GM19025 (cell line): ENCODE results near the gene GPR34.
"Not testable (repeated sequence)": the region's sequence is repeated elsewhere in the genome, so short reads cannot be mapped to it uniquely, and the experiment has no call there.

Experiments
- ATAC-seq: cut with Tn5 transposase; IDR thresholded peaks from one replicate; pipeline ENCODE4 v1.9.1; 2021; ENCODE audit warnings: mild to moderate bottlenecking, low read depth, moderate library complexity; ENCODE audit not compliant: unreplicated experiment

The GPR34 gene, protein sequence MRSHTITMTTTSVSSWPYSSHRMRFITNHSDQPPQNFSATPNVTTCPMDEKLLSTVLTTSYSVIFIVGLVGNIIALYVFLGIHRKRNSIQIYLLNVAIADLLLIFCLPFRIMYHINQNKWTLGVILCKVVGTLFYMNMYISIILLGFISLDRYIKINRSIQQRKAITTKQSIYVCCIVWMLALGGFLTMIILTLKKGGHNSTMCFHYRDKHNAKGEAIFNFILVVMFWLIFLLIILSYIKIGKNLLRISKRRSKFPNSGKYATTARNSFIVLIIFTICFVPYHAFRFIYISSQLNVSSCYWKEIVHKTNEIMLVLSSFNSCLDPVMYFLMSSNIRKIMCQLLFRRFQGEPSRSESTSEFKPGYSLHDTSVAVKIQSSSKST

DNA sequence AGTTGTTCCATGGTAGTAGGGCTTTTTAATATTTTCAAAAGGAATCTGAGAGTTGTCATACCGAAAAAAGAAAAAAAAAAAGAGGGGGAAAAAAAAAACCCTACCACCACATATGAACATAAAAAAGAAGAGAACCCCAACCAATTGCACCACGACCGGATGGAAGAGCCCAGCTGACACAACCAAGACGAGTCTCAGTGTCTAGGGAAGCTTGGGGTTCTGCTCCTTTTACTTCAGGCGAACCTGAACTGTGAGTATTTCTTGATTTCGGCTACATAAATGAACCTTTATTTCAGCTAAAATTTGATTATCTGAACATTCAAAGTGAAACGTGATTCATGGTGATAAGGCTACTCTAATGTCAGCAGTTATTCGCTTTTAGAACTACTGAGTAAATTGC lies at the start of gene GPR34:
Gene GPR34 (plus strand): TSS at position 139 of the 400 bp plus-strand sequence. CDS start 6,661 bp downstream, outside the sequence.
- no peak for ATAC-seq

DNA sequence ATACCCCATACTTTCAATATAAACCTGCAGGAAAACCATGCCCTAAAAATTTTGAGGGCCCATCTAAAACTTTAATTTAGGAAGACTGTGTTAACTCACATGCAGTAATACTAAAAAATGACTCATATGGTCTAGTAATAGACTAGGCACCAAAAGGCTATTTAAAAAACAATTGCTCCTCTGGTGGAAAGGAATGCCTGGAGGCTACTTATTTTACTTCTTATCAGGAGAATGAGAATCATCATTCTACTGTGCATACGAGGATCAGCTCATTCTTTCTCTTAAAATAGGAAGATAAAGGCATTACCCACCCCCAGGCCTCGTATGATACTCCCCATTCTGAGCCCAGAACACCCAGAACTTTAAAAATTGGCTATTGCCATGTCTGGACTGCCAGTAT lies 42.6 kb upstream of the GPR34 start:
- not testable (repeated sequence) for ATAC-seq

DNA sequence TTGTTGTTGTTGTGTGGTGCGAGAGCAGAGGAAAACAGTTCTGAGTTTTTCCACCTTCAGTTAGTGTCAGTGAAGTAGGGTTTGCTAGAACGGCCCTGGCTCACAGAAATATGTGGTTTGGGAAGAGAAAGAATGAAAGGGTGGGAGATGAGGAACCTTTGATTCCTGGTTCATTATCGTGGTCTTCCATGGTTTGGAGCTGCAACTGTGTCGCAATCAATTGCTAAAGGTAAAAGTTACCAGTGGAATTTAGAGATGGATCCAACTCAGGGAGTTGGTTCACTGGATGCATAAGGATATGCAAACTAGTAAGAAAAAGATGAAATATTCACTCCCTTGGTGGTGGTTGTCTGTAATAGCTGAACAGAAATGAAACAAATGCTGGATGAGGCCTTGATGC lies 35.6 kb upstream of the GPR34 start:
- ATAC-seq, result no peak

DNA sequence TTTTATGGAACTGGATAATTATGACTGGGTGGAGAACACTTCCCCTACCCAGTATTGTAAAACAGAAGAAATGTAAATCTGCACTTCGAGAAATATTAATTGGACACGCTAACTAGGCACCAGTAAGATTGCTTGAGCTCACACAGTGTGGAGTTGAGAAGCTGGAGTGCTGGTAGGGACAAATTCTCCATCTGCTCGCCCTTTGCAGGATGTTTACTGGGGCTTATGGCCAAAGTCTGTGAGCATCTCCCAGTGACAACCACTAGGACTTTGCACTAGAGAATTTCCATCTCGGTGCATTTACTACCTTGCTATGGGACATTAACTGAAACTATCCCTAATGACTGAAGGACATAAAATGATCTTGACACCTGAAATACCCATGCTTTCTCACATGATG lies 33.7 kb upstream of the GPR34 start:
- ATAC-seq, result no peak

DNA sequence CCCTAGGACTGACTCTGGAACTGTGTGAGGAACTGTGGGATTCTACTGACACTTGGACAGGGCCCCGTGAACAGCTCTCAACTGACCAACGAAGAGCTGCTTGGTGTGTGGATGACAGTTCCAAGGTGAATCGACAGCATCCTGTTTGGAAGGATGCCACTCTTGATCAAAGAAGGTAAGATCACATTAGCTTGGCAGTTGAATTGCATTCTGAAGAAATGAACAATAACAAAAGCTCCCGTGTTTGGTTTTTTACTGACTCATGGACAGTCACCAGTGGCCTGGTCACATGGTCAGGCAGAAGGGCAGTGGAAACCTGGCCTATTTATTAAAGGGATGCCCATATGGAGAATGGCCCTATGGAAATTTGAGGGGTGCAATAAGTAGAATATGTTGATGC lies 33.1 kb upstream of the GPR34 start:
- ATAC-seq, result no peak

DNA sequence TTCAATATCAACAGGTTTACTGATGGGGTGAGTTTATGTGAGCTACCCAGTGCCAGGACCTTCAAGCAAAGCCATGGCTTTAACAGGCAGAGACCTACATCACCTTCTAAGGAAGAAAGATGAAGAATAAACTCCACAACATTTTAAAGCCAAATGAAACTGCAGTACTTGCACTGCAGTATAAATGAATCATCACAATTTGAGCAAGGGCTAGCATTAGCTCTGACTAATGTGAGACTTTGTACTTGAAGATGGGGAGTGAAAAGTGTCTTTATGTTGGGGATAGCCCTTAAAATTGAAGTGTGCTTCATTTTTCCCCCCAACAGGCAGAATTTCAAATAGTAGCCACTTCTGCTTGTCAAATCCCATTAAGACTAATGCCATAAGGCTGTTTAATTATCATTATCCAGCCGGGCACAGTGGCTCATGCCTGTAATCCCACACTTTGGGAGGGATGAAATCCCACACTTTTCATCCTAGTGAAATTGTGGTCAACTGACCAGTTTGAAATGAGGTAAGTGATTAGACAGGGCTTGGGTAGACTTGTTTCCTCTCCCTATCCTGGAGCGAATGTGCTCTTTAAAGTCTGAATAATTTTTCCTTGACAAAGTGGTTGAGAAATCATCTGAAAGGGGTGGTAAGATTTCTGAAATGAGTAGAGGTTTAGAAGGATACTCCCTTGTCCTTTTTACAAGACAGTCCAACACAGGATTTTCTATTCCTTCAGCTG lies 27.2 kb upstream of the GPR34 start:
- no peak for ATAC-seq

DNA sequence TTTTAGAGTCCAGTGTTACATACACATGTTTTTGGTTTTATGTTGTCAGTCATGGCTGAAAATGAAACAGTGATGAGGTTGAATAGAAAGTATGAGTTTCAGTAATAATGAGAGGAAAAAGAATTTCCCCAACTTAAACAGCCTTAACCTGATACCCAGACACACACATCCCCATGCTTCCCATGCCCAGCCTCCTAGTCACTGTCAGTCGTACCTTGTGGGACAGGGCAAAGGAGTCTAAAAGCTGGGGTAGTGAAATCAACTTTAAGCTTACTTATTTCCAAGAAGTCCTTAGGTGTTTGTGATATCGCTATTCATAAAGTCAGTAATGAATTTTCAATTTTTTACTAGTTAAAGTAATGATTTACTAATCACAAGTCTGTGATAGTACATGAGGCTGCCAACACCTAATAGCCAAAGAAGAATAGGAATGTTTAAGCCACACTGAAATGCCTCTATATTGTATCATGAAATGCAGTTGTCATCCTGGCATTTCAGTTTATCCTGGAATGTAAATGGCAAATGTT lies 24.3 kb upstream of the GPR34 start:
- peak; percentile 88 for ATAC-seq

DNA sequence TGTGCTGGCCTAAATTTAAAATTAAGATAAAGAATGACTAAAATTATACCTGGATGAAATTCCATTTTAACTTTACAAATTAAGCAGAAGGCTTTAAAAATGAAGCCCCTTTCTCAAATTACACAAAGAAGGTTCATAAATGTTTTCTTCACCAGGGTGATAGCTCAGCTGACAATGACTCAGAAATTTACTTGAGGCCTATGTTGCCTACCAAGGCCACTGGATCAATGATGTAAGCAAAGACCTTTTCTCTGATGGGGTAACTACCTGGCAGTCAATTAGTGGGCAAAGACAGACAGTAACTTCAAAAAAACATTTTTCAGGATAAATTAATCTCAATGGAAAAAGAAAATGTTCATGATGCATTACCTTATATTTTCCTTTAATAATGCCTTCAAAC lies 23.9 kb upstream of the GPR34 start:
- no peak for ATAC-seq

DNA sequence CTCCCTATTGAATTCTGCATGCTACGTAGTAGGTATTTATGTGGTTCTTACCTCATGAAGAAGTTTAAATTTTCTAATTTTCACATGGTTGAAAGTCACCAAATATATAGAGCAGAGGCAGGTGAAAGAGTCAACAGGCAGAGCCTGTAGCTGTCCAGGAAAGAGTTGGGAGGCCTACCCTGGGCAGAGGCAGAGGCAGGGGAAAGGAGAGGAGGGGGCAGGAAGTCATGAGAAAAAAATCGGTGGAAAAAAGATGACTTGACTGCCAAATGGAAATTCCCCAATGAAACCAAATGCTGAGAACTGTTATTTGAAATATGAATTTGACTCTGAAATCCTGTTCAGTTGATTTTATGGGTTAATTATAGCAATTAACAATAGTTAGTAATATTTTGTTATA lies 23.1 kb upstream of the GPR34 start:
- ATAC-seq, result no peak

DNA sequence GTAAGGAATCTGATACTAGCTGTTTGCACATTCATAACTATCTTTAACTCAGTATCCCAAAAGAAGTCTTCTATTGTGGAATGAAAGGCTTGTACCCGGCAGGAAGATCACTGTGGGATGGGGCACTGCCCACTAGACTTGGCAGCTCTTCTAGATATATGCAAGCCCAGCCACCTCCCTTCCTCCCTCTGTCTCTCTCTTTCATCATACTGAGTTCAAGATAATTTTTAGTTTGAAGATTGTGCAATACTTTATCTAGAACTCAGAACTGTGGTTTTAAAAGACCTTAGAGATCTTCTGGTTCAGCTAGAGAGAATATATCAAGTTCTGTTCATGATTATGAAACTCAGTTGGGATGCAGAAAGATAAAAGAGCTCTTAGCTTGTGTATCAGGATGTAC lies 22.5 kb upstream of the GPR34 start:
- no peak for ATAC-seq

DNA sequence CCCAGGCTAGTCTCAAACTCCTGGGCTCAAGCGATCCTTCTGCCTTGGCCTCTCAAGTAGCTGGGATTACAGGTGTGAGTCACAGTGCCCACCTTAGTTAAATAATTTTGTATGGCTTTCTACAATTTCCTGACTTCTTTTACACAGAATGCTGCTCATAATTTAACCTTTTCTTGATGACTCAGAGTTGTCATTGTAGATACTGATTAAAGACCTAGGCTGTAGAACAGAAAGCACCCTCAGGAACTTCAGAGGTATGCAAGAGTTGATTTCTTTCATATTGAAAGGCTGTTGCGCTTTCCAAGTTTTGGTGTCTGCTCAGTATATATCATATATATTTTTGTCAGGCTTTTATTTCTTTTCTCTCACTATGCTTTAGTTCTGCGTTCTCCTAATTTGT lies 21.1 kb upstream of the GPR34 start:
- no peak for ATAC-seq

DNA sequence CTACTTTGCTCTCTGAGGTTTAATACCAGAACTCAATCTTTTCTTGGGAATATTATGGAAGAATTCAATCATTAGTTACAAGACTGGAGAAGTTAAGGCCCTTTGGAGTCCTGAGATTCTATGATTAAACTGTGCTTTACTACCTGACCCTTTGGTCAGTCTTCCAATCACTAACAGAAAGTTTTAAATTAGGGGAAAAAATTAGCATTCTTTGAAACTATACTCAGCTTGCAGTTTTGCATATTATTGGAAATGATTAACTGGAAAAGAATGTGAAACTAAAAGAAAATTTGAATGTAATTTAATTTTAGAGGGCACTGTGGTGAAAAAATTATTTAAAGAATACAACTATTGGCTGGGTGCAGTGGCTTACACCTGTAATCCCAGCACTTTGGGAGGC lies 18.7 kb upstream of the GPR34 start:
- ATAC-seq, result no peak

DNA sequence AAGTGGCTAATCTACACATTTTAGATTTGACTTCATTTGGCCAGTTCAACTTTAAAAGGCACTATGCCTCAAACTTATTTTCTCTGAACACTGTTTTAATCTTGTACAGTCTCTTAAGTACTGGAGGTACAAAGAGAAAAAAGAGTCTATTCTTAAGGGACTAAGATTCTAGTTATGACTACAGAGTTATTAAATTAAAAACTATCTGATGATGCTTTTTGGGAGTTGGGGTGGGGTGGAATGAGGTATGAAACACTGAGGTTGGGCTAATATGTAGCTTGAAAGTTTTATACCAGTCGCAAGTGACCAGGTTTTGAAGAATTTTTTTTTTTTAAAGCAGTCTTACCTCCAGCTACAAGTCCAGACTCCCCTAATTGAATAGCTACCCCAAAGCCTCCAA lies 17.7 kb upstream of the GPR34 start:
- no peak for ATAC-seq

DNA sequence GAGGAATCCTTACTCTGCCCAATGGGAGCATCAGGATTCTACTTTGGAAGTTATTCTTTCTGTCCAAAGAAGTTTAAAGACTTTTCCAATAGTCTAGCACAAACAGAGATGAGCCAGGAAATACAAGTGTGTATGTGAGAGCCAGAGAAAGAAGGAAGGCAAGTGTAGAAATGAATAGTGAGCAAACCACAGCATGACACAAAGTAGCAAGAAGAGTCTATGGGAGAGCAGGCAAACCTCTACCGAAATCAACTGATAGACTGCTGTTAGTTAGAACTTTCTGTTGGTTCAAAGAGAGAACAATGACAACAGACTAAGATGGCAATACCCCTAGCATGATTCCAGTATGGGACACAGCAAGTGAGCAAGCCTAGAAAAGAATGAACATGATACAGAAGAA lies 16.1 kb upstream of the GPR34 start:
- ATAC-seq, result no peak

DNA sequence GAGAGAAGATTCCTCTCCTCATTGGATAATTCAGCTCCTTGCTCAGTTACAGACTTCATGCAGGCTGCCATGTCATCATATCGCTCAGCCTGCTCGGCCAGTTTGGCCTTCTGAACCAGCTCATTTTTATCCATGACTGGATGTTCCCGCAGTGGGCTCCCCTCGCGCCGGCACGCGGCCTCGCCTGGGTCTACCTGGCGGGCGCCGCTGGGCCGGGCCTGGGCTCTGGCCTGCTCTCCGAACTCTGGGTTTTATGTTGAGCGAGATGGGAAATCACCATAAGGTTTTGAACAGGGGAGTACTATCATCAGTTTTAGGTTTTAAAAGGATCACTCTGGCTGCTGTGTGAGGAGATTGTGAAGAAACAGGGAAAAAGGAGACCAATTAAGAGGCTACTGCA lies 12.4 kb upstream of the GPR34 start:
- ATAC-seq, result not testable (repeated sequence)

DNA sequence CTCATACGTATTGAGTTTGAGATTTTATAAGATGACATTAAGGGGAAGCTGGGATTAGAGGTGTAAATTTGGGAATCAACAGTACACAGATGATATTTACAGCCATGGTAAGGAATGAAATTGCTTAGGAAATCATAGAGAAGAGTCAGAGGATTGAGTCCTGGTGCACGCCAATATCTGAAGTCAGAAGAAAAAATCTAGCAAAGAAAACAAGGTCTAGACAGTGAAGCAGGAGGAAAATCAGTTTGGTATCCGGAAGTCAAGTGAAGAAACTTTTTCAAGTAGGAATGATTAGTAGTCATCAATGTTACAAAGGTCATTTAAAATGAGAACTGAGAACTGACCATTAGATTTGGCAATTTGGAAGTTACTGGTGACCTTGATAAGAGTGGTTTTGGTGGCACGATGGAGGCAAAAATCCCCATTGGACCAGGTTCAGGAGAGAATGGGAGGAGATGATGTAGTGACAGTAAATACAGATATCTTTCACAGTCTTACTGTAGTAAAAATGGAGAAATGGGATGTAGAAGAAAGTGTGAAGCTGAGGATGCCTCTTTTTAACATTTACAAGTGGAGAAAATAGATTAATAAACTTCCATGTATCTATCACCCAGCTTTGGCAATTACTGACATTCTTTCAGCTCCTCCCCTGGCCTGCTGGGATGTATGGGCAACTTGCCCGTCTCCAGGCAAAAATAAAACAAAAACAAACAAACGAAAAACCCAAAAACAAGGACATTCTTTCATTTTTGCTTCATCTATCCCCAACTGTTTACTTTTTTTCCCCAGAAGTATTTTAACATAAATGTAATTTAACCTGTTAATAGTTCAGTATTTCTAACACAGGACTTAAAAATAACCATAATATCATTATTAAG lies 11.4 kb upstream of the GPR34 start:
- ATAC-seq, result no peak

DNA sequence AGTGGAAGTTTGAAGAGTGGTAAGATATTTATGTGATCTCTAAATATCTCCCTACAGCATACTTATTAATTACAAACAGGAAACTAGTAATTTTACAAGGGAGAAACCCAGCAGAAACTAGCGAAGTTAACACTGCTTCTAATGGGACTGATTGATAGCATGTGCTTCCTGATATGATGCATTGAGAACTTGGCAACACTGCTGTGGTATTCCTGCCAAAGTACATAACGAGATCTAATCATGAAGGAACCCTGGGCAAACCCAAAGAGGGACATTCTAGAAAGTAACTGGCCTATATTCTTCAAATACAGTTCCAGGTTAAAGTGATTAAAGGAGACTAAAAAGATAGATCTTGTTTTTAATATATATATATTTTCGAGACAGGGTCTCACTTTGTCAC lies 4.6 kb upstream of the GPR34 start:
- ATAC-seq, result no peak

DNA sequence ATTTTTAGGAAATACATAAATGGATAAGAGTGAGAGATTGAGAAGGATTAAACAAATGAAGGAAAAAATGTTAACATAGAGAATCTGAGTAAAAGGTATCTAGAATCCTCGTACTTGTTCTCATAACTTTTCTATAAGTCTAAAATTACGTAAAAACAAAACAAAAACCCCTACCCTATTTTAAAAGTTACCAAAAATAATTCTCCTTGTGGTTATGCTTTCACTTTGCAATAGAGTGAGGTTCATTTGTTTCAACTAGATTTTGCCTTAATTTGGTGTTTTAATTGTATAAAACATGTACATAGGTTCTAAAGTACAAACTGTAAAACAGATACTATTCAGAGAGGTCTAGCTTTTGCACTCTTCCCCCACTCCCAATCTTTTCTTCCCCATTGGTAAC lies 3.8 kb upstream of the GPR34 start:
- no peak for ATAC-seq

DNA sequence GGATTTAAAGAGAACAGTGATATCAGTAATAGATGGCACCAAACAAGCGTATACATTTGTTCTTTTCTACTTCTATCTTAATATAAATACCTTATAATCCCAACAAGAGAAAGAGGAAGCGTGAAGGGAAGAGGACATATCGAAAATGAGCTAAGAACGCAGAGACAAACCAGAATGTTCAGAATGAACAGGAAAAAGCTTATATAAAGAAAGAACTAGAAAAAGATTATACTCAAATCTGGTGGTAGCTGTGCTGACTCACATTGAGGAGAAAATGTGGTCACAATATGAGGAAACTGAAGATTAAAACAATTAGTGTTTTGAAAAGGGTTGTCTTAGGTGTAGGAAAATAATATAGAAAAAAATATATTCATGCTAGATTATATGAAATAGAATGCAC lies 2.0 kb upstream of the GPR34 start:
- ATAC-seq, result no peak

DNA sequence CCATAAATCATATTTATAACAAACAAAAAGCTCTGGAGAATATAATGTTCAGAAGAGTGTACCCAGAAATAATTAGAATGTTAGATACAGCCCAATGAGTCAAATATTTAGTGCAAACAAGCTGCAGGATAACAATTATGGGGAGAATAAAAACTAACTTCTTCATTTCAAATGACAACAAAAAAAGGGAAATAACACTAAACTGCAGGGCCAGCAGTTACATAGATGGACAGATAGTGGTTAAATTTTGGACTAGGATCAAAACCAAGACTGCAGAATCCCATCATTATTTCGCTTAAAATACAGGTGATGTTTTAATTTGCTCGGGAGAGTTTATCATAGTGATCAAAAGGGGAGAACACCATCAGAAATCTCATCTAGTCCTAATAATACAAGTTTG lies 617 bp upstream of the GPR34 start:
- ATAC-seq, result no peak

DNA sequence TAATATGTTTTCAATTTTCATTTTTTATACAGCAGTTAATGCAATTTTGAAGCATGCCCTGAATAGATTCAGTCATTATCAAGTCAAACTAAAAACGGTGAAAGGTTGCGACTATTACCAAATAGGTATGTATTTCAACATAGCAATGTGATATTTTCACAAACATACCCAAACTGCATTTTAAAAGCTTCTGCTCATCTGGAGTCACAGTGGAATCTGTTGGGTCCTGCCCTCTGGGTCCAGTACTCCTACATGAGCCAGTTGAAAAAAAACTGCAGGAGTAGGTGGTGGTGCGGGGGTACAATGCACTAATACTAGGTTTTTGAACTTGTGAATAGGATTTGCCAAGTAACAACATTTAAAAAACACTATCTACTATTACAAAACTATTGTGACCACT lies 938 bp downstream of the GPR34 start:
- no peak for ATAC-seq
